Mammary epithelial cell (primary cell): ENCODE results near the gene LOXL1.

Experiments
- EZH2 ChIP-seq: IDR thresholded peaks from 2 replicates; pipeline ENCODE4 v1.6.1; 2012; ENCODE audit warnings: low read length, inconsistent platforms, borderline replicate concordance
- TF ChIP-seq, protein P1 (sequence below), 2 donors: IDR thresholded peaks in 1 of 2; conservative IDR thresholded peaks in 1 of 2; 2 replicates each; pipeline ENCODE4 v1.5.1; 2011 to 2012; ENCODE audit warnings: inconsistent platforms in 2 of 2, low read length in 2 of 2, mild to moderate bottlenecking in 2 of 2, control low read depth in 1 of 2, low read depth in 1 of 2; ENCODE audit not compliant: insufficient read depth in 1 of 2; ENCODE audit errors: extremely low read depth in 1 of 2

DNA sequence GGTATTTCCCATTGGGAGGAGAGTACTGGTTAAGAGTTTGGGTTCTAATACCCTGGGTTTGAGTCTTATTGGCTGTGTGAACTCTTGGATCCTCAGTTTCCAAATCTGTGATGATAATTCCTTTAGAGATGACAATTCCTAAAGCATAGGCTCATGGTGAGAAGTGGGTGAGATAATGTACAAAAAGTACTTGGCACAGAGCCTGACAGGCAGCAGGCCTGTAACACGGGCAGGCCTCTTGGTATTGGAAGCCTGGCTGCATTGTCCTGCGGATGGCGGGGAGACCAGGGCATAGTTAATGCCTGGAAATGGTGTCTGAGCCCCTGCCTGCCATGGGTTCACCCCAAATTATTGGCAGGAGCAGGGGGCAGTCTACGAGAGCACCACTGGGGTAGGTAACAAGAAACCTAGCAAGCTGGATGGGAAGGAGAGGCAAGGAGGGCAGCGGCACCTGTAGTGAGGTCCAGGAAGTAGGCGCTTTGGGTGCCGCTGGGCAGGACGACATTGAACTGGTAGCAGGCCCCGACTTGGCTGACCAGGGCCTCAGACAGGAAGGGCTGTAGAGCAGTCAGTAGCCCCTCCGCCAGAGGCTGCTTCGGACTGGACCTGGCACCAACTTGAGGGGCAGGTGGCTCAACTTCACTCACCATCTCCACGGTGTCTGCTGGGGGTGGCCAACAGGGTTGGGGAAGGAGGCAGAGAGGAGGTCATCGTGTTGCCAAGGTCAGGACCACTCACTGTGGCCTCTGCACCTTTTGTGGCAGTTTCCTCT lies 58.1 kb downstream of the LOXL1 start:
- TF ChIP-seq, protein P1, sequence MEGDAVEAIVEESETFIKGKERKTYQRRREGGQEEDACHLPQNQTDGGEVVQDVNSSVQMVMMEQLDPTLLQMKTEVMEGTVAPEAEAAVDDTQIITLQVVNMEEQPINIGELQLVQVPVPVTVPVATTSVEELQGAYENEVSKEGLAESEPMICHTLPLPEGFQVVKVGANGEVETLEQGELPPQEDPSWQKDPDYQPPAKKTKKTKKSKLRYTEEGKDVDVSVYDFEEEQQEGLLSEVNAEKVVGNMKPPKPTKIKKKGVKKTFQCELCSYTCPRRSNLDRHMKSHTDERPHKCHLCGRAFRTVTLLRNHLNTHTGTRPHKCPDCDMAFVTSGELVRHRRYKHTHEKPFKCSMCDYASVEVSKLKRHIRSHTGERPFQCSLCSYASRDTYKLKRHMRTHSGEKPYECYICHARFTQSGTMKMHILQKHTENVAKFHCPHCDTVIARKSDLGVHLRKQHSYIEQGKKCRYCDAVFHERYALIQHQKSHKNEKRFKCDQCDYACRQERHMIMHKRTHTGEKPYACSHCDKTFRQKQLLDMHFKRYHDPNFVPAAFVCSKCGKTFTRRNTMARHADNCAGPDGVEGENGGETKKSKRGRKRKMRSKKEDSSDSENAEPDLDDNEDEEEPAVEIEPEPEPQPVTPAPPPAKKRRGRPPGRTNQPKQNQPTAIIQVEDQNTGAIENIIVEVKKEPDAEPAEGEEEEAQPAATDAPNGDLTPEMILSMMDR (conservative IDR thresholded peaks at IDR 0.05 in 1 of 2, IDR thresholded peaks at IDR 0.05 in 1 of 2; ENCODE audit: extremely low read depth in 1 of 2, insufficient read depth in 1 of 2, low read depth in 1 of 2, low read length in 2 of 2): no peak
- TF ChIP-seq EZH2: no peak
